NOMO-1 (cell line): ENCODE results near the gene HSF4.
A peak's percentile ranks its signal among the peaks of the same experiment; 100 is the strongest.

Experiments
- DNase-seq, 2 experiments: peaks; one replicate each; lab custom pipeline; 2025; ENCODE audit not compliant: unreplicated experiment in 2 of 2; lab: John Stamatoyannopoulos, UW

The HSF4 gene

GRCh38 chr16:67166110-67166547, 1.6 kb downstream of the HSF4 start:
- DNase-seq = no peak

- DNase-seq = no peak
Observed at GRCh38 chr16:67166598-67167168, 2.1 kb downstream of the HSF4 start.

GRCh38 chr16:67167588-67167987, 3.0 kb downstream of the HSF4 start:
- no peak for DNase-seq

DNA sequence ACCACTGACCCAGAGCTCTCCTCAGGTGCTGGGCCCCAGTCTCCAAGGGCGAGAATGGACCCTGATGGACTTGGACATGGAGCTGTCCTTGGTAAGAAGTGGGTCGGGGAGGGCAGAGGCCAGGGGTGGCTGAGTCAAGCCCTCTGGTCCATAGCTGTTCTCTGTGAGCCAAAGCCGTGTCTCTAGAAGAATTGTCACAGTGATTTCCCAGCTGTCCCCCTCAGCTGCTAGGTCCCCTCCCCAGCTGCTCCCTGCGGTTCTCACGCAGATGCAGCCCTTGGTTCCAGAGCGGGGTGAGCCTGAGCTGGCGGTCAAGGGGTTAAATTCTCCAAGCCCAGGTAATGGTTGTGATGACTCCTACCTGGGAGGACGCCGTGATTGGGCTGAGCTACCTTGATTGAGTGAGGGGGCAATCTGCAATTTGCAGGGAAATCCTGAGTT, 4.5 kb downstream of the HSF4 start:
- DNase-seq = no peak

- DNase-seq = no peak
Observed at GRCh38 chr16:67169642-67170167, 5.2 kb downstream of the HSF4 start.

DNA sequence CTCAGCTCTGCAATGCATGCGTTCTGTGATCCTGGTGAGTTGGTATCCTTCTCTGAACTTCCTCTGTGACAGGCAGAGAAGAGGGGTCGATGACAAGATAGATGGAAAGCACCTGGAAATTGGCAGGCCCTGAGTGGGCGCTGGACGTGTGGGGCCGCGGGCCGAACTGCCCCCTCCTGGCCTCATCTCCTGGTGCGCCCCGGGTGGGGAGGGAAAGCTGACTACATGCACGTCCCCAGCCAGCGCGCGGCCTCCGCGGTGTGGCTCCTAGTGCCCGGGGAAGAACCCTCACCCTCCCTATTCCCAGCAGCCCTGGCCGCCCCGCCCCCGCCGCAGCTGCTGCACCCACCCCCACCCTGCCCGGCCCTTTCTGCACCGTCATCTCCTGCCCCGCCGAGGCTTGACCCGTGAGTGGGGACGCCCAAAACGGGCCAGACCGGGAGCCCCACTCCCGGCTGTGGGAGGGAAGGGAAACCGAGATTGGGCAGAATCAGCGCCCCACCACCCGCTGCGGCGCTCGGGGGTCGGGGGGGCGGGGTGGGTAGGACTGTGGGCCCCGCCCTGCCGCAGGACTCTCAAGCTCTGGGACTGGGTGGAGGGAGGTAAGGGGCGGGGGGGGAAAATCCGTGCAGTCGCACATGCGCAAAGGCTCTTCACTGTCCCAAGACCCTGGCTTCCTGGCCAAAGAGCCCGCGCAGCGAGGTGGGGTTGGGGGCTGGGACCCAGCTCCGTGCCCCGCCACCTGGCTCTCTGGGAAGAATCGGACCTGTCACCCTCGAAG, 5.8 kb downstream of the HSF4 start, which contains the start of gene NOL3:
Gene NOL3, plus strand, starts transcription at position 371 of the 781 bp plus-strand sequence.
- no peak for DNase-seq

DNA sequence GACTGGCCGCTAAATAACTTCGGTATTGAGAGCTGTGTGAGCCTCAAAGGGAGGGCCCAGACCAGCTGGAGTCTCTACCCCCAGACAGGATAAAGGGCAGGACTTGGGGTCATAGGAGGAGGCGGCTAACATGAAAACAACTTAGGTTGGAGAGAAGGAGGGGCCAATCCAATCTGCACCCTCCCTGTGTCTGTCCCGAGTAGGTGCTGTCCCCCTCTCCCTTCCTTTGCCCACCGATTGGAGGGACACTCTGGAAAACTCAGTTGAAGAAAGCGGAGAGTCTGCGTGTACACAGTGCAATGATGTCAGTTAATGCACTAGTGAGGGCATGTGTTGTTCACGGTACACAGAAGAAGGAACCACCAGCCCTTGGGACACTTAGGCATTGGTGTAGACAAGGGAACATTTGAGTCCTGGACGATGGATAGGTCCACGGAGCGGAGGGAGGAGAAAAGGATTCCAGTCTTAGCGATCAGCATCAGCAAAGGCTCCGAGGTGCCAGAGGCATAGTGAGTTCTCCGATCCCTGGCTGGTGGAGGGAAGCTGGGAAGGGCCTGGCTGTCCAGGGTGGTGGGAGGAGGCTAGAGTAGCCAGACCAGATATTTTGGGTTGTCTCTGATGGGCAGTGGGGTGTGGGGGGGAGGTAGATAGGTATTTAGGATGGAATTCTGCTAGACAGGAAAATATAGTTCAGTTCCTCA, 6.6 kb downstream of the HSF4 start:
- DNase-seq = no peak

DNA sequence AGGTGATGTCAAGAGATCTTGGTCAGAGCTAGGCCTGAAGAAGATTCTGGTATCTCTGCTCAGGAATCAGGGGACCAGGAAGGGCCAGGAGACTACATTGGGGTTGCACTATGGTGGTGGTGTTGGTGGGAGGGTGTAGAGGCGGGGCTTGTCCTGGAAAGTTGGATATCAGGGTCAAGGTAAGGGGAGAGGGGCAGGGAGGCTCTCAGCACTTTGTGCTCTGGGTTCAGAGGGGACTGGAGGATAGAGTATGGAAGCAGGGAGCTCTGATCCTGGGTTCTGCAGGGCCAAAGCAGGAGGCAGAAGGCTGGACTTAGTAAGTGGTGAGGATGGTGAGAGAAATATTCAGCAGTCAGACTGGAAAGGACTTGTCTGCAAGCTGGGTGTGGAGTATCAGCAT, 8.8 kb downstream of the HSF4 start:
- no peak for DNase-seq

DNA sequence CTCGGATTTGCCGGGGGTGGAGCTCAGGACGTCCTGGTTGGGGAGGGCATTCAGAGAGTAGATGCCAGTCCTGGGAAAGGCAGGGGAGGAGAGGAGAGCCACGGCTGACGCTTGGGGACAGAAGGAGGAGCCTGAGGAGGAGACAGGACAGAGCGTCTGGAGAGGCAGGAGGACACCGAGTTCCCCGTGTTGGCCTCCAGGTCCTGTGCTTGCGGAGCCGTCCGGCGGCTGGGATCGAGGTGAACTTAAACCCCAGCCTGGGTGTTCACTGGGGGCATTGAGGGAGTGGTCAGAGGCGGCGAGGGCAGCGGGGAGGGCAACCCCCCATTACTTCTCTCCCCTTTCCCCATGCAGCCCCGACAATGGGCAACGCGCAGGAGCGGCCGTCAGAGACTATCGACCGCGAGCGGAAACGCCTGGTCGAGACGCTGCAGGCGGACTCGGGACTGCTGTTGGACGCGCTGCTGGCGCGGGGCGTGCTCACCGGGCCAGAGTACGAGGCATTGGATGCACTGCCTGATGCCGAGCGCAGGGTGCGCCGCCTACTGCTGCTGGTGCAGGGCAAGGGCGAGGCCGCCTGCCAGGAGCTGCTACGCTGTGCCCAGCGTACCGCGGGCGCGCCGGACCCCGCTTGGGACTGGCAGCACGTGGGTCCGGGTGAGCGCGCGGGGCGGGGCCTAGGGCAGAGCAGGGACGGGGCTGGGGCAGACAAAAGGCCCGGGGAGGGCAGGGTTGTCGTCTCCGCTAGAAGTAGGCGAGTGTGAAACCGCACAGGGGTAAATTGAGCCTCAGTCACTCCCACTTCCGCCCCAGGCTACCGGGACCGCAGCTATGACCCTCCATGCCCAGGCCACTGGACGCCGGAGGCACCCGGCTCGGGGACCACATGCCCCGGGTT, 9.5 kb downstream of the HSF4 start:
- DNase-seq = peak; percentile 62 to 79

DNA sequence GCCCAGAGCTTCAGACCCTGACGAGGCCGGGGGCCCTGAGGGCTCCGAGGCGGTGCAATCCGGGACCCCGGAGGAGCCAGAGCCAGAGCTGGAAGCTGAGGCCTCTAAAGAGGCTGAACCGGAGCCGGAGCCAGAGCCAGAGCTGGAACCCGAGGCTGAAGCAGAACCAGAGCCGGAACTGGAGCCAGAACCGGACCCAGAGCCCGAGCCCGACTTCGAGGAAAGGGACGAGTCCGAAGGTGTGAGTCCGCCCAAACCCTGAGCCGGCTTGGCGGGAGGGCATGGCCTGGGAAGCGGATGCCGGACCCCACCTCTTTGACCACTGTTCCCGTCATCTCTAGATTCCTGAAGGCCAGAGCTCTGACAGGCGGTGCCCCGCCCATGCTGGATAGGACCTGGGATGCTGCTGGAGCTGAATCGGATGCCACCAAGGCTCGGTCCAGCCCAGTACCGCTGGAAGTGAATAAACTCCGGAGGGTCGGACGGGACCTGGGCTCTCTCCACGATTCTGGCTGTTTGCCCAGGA, 10.2 kb downstream of the HSF4 start:
- DNase-seq = no peak

GRCh38 chr16:67176662-67177061, 12.1 kb downstream of the HSF4 start:
- DNase-seq = no peak

DNA sequence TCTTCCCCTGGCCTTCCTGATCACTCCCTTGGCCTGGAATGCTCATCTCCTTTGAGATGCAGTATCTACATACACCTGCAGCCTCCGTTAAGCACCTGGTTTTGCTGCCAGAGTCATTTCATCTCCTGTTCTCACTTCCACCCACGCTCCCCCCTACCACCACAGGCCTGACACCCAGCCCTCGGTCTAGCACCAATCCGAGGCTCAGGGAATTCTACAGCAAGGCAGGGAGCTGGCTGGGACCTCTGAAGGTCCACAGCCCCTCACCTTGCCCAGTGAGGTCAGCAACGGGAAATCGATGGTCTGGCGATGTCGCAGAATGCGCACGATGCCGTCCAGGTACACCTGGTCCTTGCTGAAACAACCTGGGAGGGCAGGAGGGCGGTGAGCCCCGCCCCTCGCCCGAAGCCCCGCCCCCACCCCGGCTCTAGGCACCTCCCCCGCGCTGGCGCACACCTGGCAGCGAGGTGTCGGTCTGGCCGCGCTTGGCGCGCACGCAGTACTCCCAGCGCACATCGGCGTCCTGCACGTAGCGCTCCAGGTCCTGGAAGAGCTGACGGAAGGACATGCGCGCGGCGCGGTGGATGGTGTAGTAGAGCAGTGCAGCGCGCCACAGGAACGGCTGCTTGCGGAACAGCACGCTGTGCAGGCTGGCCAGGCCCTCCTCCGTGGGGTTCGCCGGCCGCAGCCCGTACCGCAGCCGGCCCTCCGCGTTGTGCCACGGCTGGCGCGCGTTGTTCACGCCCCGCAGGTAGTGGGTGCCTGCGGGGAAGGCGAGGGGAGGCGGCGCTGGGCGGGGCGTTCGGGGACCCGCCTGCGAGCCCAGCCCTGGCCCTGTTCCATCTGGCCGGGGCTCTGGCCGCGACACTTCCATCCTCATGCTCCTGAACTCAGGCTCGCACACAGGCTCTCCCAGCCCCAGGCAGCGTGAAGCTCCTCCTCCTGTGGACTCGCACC, 13.5 kb downstream of the HSF4 start:
- DNase-seq = no peak

- no peak for DNase-seq
Observed at GRCh38 chr16:67179421-67180080, 15.0 kb downstream of the HSF4 start.

GRCh38 chr16:67180166-67180565, 15.6 kb downstream of the HSF4 start:
- no peak for DNase-seq

GRCh38 chr16:67181346-67181745, 16.8 kb downstream of the HSF4 start:
- DNase-seq = no peak

GRCh38 chr16:67182288-67182687, 17.7 kb downstream of the HSF4 start:
- no peak for DNase-seq

DNA sequence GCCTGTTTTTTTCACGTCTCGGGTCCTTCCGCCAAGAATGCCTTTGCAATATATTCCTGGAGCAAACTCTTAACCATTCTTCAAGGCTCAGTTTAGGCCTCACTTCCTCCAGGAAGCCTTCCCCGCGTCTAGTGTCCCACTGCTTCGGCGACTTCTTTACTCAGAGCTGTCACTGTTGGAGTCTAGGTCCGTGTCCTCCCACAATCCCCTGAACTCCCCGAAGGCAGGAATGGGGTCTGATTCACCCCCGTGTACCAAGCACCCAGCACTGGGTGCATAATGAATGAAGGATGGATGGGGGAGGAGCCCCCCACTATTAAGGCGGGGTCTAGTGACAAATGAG, 18.7 kb downstream of the HSF4 start:
- no peak for DNase-seq

DNA sequence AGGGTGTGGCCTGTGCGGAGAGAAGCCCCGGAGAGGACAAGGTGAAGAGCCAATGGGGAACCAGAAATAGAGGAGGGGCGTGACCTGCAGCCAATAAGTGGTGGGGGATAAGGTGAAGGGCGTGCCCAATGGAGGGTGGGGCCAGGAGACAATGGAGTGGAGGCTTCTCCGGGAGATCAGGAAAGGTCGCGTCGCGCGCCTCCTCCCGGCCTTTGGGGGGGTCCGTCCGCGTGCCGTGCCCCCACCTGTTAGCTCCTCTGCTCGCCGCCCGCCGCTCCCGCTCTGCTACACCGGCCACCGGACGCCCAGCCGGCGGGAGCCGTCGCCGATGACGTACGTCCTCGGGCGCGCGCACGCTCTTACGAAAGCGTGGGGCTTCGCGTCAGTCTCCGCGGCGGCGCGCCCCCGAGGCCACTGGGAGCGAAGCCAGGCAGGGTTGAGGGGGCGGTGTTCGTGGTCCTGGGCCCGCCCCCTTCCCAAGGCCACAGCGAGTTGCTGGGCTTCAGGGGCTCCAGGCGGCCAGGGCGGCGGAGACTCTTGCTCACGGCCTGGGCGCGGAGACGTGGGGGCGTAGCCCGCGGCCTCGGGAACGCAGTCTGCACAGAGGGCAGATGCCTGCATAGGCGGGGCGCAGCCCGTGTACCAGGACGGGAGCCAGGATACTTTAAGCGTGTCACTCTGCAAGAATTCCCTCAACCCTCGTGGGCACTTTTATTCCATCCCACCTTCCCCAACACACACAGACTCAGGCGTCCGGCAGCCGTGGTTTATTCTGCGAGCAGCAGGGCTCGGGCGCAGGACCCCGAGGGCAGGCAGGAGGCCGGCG, 19.3 kb downstream of the HSF4 start, which contains the start of gene MATCAP1:
Gene MATCAP1, minus strand, starts transcription at position 337 of the 826 bp plus-strand sequence. CDS start 3,353 bp downstream, outside the sequence.
- peak; percentile 97 to 99 for DNase-seq
